ENCODE results near the gene OCA2.
A peak's percentile ranks its signal among the peaks of the same experiment; 100 is the strongest.

Gene OCA2

GRCh38 chr15:27833974-27834373 lies 265.1 kb downstream of the OCA2 start:
- H3K4me3 ChIP-seq (ENCODE audit: control insufficient read depth, low read depth, low read length), result no peak overlapping the region
- TF ChIP-seq, protein P1, sequence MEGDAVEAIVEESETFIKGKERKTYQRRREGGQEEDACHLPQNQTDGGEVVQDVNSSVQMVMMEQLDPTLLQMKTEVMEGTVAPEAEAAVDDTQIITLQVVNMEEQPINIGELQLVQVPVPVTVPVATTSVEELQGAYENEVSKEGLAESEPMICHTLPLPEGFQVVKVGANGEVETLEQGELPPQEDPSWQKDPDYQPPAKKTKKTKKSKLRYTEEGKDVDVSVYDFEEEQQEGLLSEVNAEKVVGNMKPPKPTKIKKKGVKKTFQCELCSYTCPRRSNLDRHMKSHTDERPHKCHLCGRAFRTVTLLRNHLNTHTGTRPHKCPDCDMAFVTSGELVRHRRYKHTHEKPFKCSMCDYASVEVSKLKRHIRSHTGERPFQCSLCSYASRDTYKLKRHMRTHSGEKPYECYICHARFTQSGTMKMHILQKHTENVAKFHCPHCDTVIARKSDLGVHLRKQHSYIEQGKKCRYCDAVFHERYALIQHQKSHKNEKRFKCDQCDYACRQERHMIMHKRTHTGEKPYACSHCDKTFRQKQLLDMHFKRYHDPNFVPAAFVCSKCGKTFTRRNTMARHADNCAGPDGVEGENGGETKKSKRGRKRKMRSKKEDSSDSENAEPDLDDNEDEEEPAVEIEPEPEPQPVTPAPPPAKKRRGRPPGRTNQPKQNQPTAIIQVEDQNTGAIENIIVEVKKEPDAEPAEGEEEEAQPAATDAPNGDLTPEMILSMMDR (conservative IDR thresholded peaks at IDR 0.05; ENCODE audit: control insufficient read depth, insufficient read depth, low read depth, low read length), result no peak
- DNase-seq (ENCODE audit: low read depth), result no peak

DNA sequence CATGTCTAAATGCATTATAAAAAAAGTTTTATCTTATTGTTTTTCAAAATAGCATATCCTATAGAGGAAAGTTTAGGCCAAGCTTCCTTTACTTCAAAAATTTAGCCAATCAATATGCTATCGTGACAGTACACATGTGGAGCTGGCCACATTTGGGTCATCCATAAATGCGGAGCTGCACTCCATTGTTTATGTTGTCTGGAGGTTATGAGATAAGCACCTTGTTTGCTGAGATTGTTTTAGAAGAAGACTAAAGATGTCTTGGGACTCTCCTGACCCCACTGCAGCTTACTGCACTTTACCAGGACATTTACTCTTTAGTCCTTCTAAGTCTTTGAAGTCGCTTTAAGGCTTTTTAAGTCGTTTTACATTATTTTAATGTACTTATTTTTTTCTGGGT lies 265.9 kb downstream of the OCA2 start:
- TF ChIP-seq, protein P1 (conservative IDR thresholded peaks at IDR 0.05; ENCODE audit: control insufficient read depth, insufficient read depth, low read depth, low read length), result no peak
- no peak overlapping the region for H3K4me3 ChIP-seq (ENCODE audit: control insufficient read depth, low read depth, low read length)
- no peak for DNase-seq (ENCODE audit: low read depth)

GRCh38 chr15:27832237-27832596 lies 266.9 kb downstream of the OCA2 start:
- TF ChIP-seq, protein P1 (conservative IDR thresholded peaks at IDR 0.05; ENCODE audit: control insufficient read depth, insufficient read depth, low read depth, low read length), result no peak
- no peak for DNase-seq (ENCODE audit: low read depth)
- H3K4me3 ChIP-seq (ENCODE audit: control insufficient read depth, low read depth, low read length), result no peak overlapping the region

- DNase-seq (ENCODE audit: low read depth), result no peak
- no peak overlapping the region for H3K4me3 ChIP-seq (ENCODE audit: control insufficient read depth, low read depth, low read length)
- TF ChIP-seq, protein P1 (conservative IDR thresholded peaks at IDR 0.05; ENCODE audit: control insufficient read depth, insufficient read depth, low read depth, low read length), result no peak
These were observed 267.5 kb downstream of the OCA2 start for GRCh38 chr15:27831384-27832236.

DNA sequence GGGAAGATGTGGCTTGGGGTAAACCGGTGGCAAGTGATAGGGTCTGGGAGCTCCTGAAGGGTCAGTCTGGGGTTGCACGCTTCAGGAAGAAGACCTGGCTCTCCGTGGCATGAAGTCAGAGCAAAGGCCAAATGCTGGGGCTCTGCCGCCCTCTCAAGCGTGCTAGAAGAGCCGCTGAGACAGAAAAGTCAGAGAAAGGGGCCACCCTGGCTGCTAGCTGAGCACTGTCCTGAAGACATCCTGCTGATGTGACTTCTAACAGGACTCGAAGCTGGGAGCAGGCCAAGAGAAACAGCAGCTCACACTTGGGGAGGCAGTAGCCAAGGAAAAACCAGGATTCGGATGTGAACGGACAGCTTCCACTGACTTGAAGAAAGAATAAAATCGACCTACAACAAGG lies 270.4 kb downstream of the OCA2 start:
- no peak overlapping the region for H3K4me3 ChIP-seq (ENCODE audit: control insufficient read depth, low read depth, low read length)
- peak; percentile 1 for DNase-seq (ENCODE audit: low read depth)
- TF ChIP-seq, protein P1 (conservative IDR thresholded peaks at IDR 0.05; ENCODE audit: control insufficient read depth, insufficient read depth, low read depth, low read length), result no peak

DNA sequence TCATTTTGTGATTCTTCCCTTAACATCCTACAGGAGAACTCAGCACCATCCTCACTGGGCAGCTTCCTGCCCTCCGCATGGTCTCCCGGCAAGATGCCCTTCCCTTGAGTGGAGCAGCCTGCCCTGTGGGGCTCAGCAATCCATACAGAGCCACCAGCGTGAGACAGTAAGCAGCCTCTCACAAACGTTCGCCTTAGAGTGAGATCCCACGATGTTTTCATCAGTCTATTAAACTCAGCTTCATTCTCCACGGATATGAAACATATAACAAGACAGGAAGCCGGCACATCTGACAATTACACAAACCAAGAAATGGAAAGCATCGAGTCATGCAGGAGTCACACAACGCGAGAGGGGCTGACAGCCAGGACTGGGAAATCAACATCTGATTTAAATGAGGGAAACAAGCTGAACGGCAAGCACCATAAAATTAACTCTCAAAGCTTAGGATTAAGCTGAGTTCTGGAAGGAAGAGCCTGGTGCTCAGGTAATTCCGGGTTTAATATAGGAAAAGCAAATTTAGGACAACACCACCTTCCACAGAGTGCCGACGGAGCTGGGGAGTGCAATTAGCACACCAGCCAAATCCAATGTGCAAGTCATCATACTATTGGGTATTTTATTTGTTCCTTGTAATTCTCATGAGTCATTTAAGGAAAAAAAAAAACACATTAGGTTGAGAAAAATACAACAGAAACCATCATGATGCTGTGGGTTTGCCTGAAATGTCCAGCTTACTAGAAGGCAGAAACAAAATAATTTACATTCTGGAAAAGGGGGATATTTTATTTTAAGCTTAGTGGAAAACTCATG lies 272.0 kb downstream of the OCA2 start:
- TF ChIP-seq, protein P1 (conservative IDR thresholded peaks at IDR 0.05; ENCODE audit: control insufficient read depth, insufficient read depth, low read depth, low read length), result no peak
- no peak overlapping the region for H3K4me3 ChIP-seq (ENCODE audit: control insufficient read depth, low read depth, low read length)
- peak; percentile 79 for DNase-seq (ENCODE audit: low read depth)
